Activated CD4-positive, alpha-beta T cell treated with anti-CD3 and anti-CD28 coated beads for 1 hour (primary cell): Measurements from ENCODE around the gene HINT2.

ENCODE experiments used
- DNase-seq: peaks from one replicate; pipeline ENCODE4 v3.0.0-alpha.2; 2020

Gene HINT2

DNA sequence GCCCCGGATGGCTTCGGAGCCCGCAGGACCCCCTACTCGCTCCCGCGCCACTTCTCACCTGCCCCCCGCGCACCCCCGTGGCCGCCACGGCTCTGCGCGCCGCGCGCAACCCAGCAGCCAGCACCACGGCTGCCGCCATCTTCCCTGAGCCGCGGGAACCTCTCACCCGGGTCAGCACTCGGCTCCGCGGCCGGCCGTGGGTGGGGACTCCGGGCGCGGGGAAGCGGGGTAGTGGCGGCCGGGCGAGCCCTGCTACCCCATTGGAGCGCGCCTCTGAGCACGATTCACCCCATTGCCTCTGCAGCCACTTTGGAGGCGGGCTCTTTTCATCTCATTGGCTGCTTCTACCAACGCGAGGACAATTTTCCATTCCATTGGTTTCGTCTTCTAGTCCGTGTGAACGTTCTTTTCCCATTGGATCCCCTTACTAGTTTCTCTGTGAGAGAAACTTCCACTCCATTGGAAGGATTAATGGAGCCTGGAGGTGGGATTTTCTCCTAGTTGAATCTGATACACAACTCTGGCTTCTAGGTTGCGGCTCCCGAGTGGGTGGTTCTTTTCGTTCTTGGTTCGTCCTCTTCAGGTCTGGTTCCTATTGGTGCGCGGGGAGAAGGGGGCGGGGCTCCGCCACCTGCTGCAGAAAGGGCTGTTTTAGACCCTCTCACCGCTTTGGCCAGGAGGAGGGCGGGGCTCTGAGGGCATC is at the start of gene HINT2:
HINT2 (minus strand) TSS at position 202 of the 703 bp plus-strand sequence; CDS start at position 139, 63 bp downstream.
- DNase-seq: peak; percentile 94

- DNase-seq: no peak
Observed at GRCh38 chr9:35863583-35863982, 48.7 kb upstream of the HINT2 start.

GRCh38 chr9:35862328-35862727 is 47.5 kb upstream of the HINT2 start:
- DNase-seq: no peak

DNA sequence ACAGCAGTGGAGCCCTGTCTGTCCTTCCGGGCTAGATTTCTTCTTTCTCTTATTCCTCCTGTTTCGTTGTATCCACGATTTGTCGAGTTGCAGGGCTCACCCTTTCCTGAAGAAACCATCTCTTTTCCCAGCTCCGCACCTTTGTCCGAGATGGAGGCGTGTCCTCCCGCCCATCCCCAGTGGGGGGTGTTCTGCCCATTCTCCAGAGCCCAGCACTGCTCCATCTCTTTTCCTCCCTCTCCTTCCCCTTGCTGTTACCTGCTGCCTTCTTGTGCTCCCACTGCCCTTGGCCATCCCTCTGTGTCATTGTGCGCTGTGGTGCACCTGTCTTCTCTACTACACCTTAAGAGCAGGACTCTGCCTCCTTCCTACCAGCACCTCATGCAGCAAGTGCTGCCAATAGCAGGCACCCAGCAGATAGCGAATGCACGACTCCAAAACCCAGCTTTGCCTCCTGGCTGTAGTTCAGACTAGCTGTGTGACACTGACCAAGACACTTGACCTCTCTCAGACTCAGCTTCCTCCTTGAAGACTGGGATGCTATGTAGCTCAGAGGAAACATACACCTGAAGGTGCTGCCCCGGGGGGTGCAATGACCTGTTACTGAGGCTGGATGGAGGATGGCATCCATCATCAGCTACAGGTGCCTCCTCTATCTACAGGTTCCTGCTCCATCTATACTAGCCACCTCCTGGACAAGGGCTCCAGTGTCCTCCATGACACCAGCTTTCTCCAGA is 46.5 kb upstream of the HINT2 start:
- no peak for DNase-seq

DNA sequence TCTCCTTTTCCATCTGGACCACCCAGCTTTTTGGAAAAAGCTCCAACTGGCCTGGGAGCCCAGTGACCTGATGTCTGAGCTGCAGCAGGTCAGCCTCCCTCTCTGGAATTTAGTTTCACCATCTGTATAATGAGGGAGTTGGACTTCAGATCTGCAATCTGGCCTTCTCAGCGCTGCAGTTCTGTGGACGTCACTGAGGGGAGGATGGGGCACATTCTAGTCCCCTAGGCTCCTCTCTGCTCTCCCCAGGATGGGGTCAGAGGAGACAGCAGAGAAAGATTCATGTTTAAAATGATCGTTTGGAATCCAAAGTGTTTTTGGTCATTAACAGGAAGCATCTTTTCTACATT is 45.1 kb upstream of the HINT2 start:
- no peak for DNase-seq

DNA sequence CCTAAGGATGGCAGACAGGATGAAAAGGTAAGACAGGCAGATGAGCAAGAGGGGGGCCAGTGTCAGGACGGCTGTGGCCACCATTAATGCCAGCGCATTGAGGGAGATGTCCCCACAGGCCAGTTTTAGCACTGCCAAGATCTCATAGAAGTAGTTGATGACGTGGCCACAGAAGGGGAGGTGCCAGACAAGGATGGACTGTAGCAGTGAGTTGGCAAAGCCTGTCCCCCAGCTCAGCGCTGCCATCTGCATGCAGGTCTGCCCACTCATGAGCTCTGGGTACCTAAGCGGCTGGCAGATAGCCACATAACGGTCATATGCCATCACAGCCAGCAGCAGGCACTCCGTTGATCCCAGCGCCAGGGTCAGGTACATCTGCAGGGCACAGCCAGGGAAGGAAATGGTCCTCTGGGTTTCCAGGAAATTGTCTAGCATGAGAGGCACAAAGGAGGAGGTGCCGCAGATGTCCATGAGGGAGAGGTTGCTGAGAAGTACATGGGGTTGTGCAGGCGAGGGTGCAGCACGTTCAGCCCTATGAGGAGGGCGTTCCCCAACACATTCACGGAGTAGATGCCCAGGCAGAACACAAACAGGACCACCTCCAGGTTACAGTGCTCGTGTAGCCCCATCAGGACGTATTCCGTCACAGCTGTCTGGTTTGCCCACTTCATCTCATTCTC is 44.6 kb upstream of the HINT2 start:
- no peak for DNase-seq

DNA sequence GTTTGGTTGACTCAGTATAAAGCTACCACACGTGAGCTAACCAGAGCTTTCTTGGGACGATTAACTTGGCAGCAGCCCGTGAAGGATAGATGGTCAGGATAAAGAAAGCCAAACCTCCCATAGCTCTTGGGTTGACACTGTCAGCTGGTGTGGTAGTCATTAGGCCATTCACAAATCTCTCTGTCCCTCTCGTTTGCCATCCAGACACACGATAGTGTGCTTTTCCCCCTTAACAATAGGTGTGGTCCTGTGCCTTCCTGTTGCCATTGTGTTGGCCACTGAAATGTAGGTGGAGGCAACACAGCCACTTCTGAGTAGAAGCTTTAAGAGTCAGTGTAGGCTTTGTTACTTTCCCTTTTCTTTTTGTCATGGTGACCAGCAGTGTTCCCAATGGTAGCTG is 43.6 kb upstream of the HINT2 start:
- no peak for DNase-seq

- no peak for DNase-seq
Observed at GRCh38 chr9:35856882-35857281, 42.0 kb upstream of the HINT2 start.

GRCh38 chr9:35856206-35856605 is 41.4 kb upstream of the HINT2 start:
- no peak for DNase-seq

DNA sequence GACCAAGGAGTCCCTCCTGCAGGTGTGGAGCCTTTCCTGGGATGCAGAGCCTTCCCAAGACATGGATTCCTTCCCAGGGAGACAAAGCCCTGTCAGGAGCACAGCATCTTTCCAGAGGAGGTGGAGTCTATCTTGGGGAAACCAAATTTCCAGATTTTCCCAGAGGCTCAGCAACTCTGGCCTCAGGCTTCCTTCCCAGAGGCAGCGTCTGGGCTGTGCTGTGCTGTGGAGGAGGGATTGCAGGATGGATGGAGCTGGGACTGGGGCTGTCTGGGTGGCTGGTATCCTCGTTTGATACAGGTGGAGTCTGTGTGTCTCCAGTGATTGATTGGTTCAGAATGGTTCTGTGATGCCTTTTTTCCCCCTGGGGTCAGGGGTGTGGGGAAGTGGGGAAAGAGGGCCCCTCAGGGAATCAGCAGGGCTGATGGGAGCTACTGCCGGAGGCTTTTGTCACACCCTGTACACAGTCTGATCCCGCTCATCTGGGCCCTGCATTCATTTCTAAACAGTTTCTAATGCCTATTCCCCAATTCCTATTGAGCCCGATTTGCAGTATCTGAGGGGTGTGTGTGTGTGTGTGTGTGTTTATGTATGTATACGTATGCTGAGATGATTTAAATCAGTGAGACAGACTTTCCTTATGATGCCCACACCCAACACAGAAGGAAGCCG is 39.4 kb upstream of the HINT2 start:
- no peak for DNase-seq

GRCh38 chr9:35852876-35853865 is 38.3 kb upstream of the HINT2 start:
- DNase-seq: no peak

GRCh38 chr9:35852267-35852815 is 37.5 kb upstream of the HINT2 start:
- DNase-seq: no peak

- no peak for DNase-seq
Observed at GRCh38 chr9:35847792-35848572, 33.1 kb upstream of the HINT2 start.

GRCh38 chr9:35845824-35846771 is 31.3 kb upstream of the HINT2 start:
- DNase-seq: no peak

- no peak for DNase-seq
Observed at GRCh38 chr9:35844628-35845270, 29.9 kb upstream of the HINT2 start.

DNA sequence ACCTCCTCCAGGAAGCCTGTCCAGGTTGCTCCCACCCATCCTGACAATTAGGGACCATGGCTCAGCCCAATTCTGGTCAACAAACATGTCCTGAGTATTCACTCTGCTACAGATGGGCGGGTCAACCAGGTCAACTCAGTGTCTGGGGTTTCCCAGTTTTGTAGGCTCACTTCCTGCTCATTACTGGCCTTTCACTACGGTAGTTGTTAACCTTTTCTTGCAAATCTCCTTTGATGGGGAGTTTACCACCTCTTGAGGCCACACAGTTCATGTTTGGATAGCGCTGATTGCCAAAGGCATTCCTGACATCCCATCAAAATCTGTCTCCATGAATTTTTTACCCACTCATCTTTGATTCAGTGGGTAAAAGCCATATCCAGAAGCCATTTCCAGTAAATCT is 28.0 kb upstream of the HINT2 start:
- no peak for DNase-seq

- no peak for DNase-seq
Observed at GRCh38 chr9:35842020-35842745, 27.3 kb upstream of the HINT2 start.

DNA sequence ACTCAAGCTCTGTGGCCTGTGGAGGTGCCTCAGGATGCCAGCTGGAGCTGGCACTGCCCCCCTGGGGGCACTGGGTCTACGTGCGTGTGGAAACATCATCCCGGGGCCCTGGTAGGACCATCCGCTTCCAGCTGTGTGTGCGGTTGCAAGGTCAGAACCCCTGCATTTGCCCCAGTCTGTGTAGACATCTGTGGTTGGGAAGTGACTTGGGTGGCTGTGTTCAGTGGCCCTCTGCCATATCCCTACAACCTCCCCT is 26.7 kb upstream of the HINT2 start:
- no peak for DNase-seq
